Measurements from ENCODE around the gene TCFL5.

DNA sequence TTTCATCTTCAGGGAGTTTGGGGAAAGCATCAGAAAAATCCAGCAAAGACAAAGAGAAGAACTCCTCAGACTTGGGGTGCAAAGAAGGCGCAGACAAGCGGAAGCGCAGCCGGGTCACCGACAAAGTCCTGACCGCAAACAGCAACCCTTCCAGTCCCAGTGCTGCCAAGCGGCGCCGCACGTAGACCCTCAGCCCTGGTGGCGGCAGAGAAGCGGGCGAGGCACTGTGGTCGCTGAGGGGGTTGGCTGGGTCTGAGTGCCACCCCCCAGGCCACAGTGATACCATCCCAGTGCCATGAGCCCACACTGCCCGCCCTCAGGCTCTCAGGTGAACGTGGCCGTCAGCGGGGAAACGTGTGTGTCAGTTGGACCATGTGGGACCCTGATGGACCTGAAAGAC, 62.2 kb downstream of the TCFL5 start:
- TF ChIP-seq POLR2A (IDR thresholded peaks at IDR 0.05; ENCODE audit: low read length) (no peak), GATA1 (IDR thresholded peaks at IDR 0.05; ENCODE audit: low read depth, low read length) (no peak)

Data from erythroblast (primary cell).